T-cell (primary cell): Measurements from ENCODE around the gene CERS6. TPM values are rescaled to one million over a fixed set of nuclear protein-coding genes. Genes with fewer than 3 reads are reported as not detected.

ENCODE experiments used
- ATAC-seq, 4 experiments: fragments of 200-7000 bp in 3 of 4; fragments of 150-1000 bp in 1 of 4; cut with Tn5 transposase; replicated peaks in 1 of 4; 1 replicate in 3 of 4; 2 replicates in 1 of 4; pipeline ENCODE4 v1.10.0; 2021; ENCODE audit warnings: moderate library complexity in 3 of 4, mild to moderate bottlenecking in 2 of 4, moderate number of reproducible peaks in 1 of 4
- CTCF ChIA-PET, 2 donors: fragments of 300-600 bp; sonication (Branson Sonifier 250); formaldehyde crosslinking; loops; one replicate each; lab custom pipeline; 2022; ENCODE audit warnings: antibody characterized with exemption in 2 of 2; lab: Charles Lee
- POLR2A ChIA-PET, 2 donors: fragments of 300-600 bp; sonication (Branson Sonifier 250); formaldehyde crosslinking; loops; one replicate each; lab custom pipeline; 2022; ENCODE audit warnings: antibody characterized with exemption in 2 of 2; lab: Charles Lee
- DNase-seq, 35 experiments: peaks; one replicate each; pipeline versions ENCODE4 v3.0.0 to v3.0.0-alpha.2; 2013 to 2023
- H3K27ac ChIP-seq: one replicate; pipeline ENCODE4 v1.5.1; 2013; ENCODE audit warnings: low read length
- H3K27me3 ChIP-seq, 2 experiments: replicated peaks in 1 of 2; 1 replicate in 1 of 2; 2 replicates in 1 of 2; pipeline versions ENCODE4 v1.6.1 to v1.7.0; 2013; ENCODE audit warnings: low read length in 1 of 2, mixed read lengths in 1 of 2; ENCODE audit not compliant: control insufficient read depth in 2 of 2, insufficient read depth in 2 of 2; ENCODE audit errors: extremely low read depth in 1 of 2
- H3K36me3 ChIP-seq, 2 donors: 1 replicate in 1 of 2; 2 replicates in 1 of 2; pipeline versions ENCODE4 v1.6.1 to v1.7.0; 2013; ENCODE audit warnings: low read length in 1 of 2; ENCODE audit not compliant: control insufficient read depth in 2 of 2, insufficient read depth in 1 of 2; ENCODE audit errors: extremely low read depth in 1 of 2
- H3K4me1 ChIP-seq, 2 experiments: 1 replicate in 1 of 2; 2 replicates in 1 of 2; pipeline versions ENCODE4 v1.6.1 to v1.7.0; 2013; ENCODE audit warnings: low read length in 2 of 2, mixed read lengths in 1 of 2; ENCODE audit not compliant: insufficient read depth in 2 of 2, control insufficient read depth in 1 of 2; ENCODE audit errors: extremely low read depth in 1 of 2
- H3K4me3 ChIP-seq, 2 donors: 1 replicate in 1 of 2; 2 replicates in 1 of 2; pipeline versions ENCODE4 v1.5.1 to v1.7.0; 2013; ENCODE audit warnings: mild to moderate bottlenecking in 2 of 2, low read length in 1 of 2, moderate library complexity in 1 of 2; ENCODE audit not compliant: control insufficient read depth in 1 of 2; ENCODE audit errors: extremely low read depth in 1 of 2
- H3K9me3 ChIP-seq: 2 replicates; pipeline ENCODE4 v1.7.0; 2013
- H3K27ac Mint-ChIP-seq, 2 donors: one replicate each; pipeline ENCODE4 v1.8.0; 2020 to 2021; ENCODE audit warnings: mild to moderate bottlenecking in 2 of 2, mixed read lengths in 2 of 2
- H3K27me3 Mint-ChIP-seq, 2 donors: one replicate each; pipeline ENCODE4 v1.8.0; 2021 to 2022; ENCODE audit warnings: mixed read lengths in 2 of 2
- H3K36me3 Mint-ChIP-seq: one replicate; pipeline ENCODE4 v1.8.0; 2021; ENCODE audit warnings: mixed read lengths
- H3K4me1 Mint-ChIP-seq, 3 donors: one replicate each; pipeline ENCODE4 v1.8.0; 2020 to 2022; ENCODE audit warnings: mixed read lengths in 3 of 3, mild to moderate bottlenecking in 1 of 3
- H3K4me3 Mint-ChIP-seq, 3 donors: one replicate each; pipeline ENCODE4 v1.8.0; 2020 to 2022; ENCODE audit warnings: mild to moderate bottlenecking in 3 of 3, mixed read lengths in 3 of 3, moderate library complexity in 3 of 3
- H3K9me3 Mint-ChIP-seq, 3 donors: one replicate each; pipeline ENCODE4 v1.8.0; 2020 to 2022; ENCODE audit warnings: mixed read lengths in 3 of 3
- WGBS: methylation state at CpG from one replicate; pipeline ENCODE4 v1.1.5; 2013; ENCODE audit warnings: missing lambda C conversion rate; ENCODE audit not compliant: insufficient coverage; 5-methylcytosine and 5-hydroxymethylcytosine counted together
- total RNA-seq, 35 experiments: library from RNA in 6 of 35; stranded (reverse) in 6 of 35; fragments of 120-200 nt in 1 of 35; gene quantifications; one replicate each; pipeline versions ENCODE4 v1.2.1 to v1.2.4 and lab custom pipeline; 2013 to 2026

Gene CERS6
- total RNA-seq, 5 donors from 2014 or later (not counting 1 experiment from before 2014, with no cell fraction given), result 11.1 to 20.3 (median 13.6) TPM

GRCh38 chr2:168731002-168731401, 274.9 kb downstream of the CERS6 start:
- WGBS, result no CpG with 5 or more reads among the region's 2 CpGs
- ATAC-seq (no peak), DNase-seq (no peak)
- Histone ChIP-seq H3K4me1 (no peaks in the 10 kb centered on the region), H3K27ac (no peak overlapping the region), H3K27me3 (no peaks in the 10 kb centered on the region), H3K9me3 (no peaks in the 10 kb centered on the region), H3K4me3 (no peak overlapping the region), H3K36me3 (peaks cover 0 to 3% of the 10 kb centered on the region in 2 donors)
- no peak overlapping the region for H3K4me3 Mint-ChIP-seq
- H3K9me3 Mint-ChIP-seq, result no peaks in the 10 kb centered on the region
- no peaks in the 10 kb centered on the region for H3K27me3 Mint-ChIP-seq
- ChIA-PET CTCF (no interaction called here), POLR2A (no interaction called here)
- no peak overlapping the region for H3K27ac Mint-ChIP-seq
- H3K36me3 Mint-ChIP-seq, result peaks cover 19% of the 10 kb centered on the region
- H3K4me1 Mint-ChIP-seq, result no peaks in the 10 kb centered on the region

- Mint-ChIP-seq H3K4me1 (peaks cover 0 to 3% (median under 1%) of the 10 kb centered on the region in 3 donors), H3K36me3 (peaks cover 15% of the 10 kb centered on the region), H3K9me3 (no peaks in the 10 kb centered on the region), H3K4me3 (no peak overlapping the region), H3K27me3 (no peaks in the 10 kb centered on the region), H3K27ac (no peak overlapping the region)
- no peaks in the 10 kb centered on the region for H3K4me1 ChIP-seq
- no CpG with 5 or more reads among the region's 3 CpGs for WGBS
- no peak overlapping the region for H3K4me3 ChIP-seq
- CTCF ChIA-PET, result no interaction called here
- H3K9me3 ChIP-seq, result no peaks in the 10 kb centered on the region
- POLR2A ChIA-PET, result no interaction called here
- no peak overlapping the region for H3K27ac ChIP-seq
- ATAC-seq (no peak), DNase-seq (no peak)
- H3K27me3 ChIP-seq, result no peaks in the 10 kb centered on the region
- peaks cover 0 to 3% of the 10 kb centered on the region in 2 donors for H3K36me3 ChIP-seq
These were observed 275.5 kb downstream of the CERS6 start for GRCh38 chr2:168731616-168732015.

- Mint-ChIP-seq H3K27ac (no peak overlapping the region), H3K9me3 (no peaks in the 10 kb centered on the region), H3K36me3 (peaks cover 15% of the 10 kb centered on the region), H3K4me1 (peaks cover 4 to 7% (median 5%) of the 10 kb centered on the region in 3 donors), H3K4me3 (no peak overlapping the region), H3K27me3 (no peaks in the 10 kb centered on the region)
- no peak overlapping the region for H3K4me3 ChIP-seq
- ATAC-seq (no peak), DNase-seq (no peak)
- H3K27ac ChIP-seq, result no peak overlapping the region
- ChIA-PET POLR2A (no interaction called here), CTCF (no interaction called here)
- H3K9me3 ChIP-seq, result no peaks in the 10 kb centered on the region
- no peaks in the 10 kb centered on the region for H3K27me3 ChIP-seq
- no peaks in the 10 kb centered on the region for H3K4me1 ChIP-seq
- WGBS, result no CpG with 5 or more reads among the region's 2 CpGs
- peaks cover 0 to 3% of the 10 kb centered on the region in 2 donors for H3K36me3 ChIP-seq
These were observed 276.0 kb downstream of the CERS6 start for GRCh38 chr2:168732100-168732499.

- Histone ChIP-seq H3K36me3 (peaks cover 0 to 3% of the 10 kb centered on the region in 2 donors), H3K9me3 (no peaks in the 10 kb centered on the region), H3K27me3 (no peaks in the 10 kb centered on the region), H3K4me3 (no peak overlapping the region), H3K4me1 (no peaks in the 10 kb centered on the region), H3K27ac (no peak overlapping the region)
- Mint-ChIP-seq H3K36me3 (peaks cover 15% of the 10 kb centered on the region), H3K27me3 (no peaks in the 10 kb centered on the region), H3K4me3 (no peak overlapping the region), H3K27ac (no peak overlapping the region), H3K4me1 (peaks cover 6 to 11% (median 8%) of the 10 kb centered on the region in 3 donors), H3K9me3 (no peaks in the 10 kb centered on the region)
- no peak for DNase-seq
- ChIA-PET POLR2A (no interaction called here), CTCF (no interaction called here)
- no peak for ATAC-seq
These were observed 276.4 kb downstream of the CERS6 start for GRCh38 chr2:168732506-168732905.

GRCh38 chr2:168734199-168734760, 278.2 kb downstream of the CERS6 start:
- Mint-ChIP-seq H3K27ac (no peak overlapping the region), H3K27me3 (no peaks in the 10 kb centered on the region), H3K4me1 (peaks cover 17 to 20% (median 19%) of the 10 kb centered on the region in 3 donors), H3K36me3 (peaks cover 10% of the 10 kb centered on the region), H3K4me3 (no peak overlapping the region), H3K9me3 (no peaks in the 10 kb centered on the region)
- Histone ChIP-seq H3K27me3 (no peaks in the 10 kb centered on the region), H3K4me1 (peaks cover 0 to 3% of the 10 kb centered on the region in 2 experiments), H3K9me3 (no peaks in the 10 kb centered on the region), H3K4me3 (no peak overlapping the region), H3K36me3 (peaks cover 0 to 3% of the 10 kb centered on the region in 2 donors), H3K27ac (no peak overlapping the region)
- DNase-seq, result no peak
- ChIA-PET POLR2A (interaction anchor here in 1 of 2 donors (0.5 kb wide), 1 partner anchor 384 kb away, joined by 3 read pairs; no protein-coding TSS in a partner anchor), CTCF (interaction anchor here (0.5 to 0.8 kb wide), 2 partner anchors 25 to 29 kb away, joined by 3 read pairs; no protein-coding TSS in a partner anchor)
- WGBS, result 96% methylated on average over 4 of the region's 6 CpGs
- ATAC-seq, result no peak

GRCh38 chr2:168736649-168737445, 280.8 kb downstream of the CERS6 start:
- no peak overlapping the region for H3K4me3 Mint-ChIP-seq

More at GRCh38 chr2:168736649-168737445, 280.8 kb downstream of the CERS6 start:
- no peaks in the 10 kb centered on the region for H3K9me3 ChIP-seq
- ATAC-seq (no peak), DNase-seq (no peak)
- no peaks in the 10 kb centered on the region for H3K36me3 ChIP-seq
- peak overlapping the region; percentile 7 to 41 for H3K27ac Mint-ChIP-seq
- ChIA-PET POLR2A (no interaction called here), CTCF (no interaction called here)
- H3K27me3 Mint-ChIP-seq, result no peaks in the 10 kb centered on the region
- H3K4me3 ChIP-seq, result no peak overlapping the region
- H3K4me1 Mint-ChIP-seq, result peaks cover 17 to 24% (median 20%) of the 10 kb centered on the region in 3 donors
- H3K9me3 Mint-ChIP-seq, result no peaks in the 10 kb centered on the region
- H3K27ac ChIP-seq, result no peak overlapping the region
- H3K36me3 Mint-ChIP-seq, result peaks cover 8% of the 10 kb centered on the region
- 94% methylated on average over 5 of the region's 12 CpGs for WGBS
- H3K4me1 ChIP-seq, result peaks cover 0 to 3% of the 10 kb centered on the region in 2 experiments
- no peaks in the 10 kb centered on the region for H3K27me3 ChIP-seq
